ENCODE data around the gene WWOX.

Gene WWOX

DNA sequence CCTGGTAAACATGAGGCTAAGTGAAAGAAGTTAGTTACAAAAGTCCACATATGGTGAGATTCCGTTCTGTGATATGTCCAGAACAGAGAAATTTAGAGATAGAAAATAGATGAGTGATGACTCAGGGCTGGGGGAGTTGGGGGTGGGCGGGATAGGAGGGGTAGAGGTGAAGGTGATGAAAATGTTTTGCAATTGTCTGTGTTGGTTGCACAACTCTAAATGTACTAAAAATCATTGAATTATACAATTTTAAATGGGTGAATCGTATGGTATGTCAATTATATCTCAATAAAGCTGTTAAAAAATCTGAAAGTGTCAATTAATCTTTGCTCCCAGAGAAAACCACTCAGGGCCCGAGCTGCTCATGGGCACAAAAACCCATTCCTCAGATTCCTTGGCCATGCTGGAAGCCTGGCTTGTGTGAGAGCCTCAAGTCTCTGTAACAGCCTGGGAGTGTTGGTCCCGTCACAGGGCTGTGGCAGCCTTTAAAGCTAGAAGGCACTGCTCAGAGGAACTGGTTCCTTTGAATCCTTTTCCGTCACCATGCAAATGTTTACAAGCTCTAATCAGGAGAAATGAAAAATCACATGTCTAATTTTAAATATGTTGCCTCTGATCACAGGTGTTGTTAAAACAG lies 225.3 kb downstream of the WWOX start:
- no peak for DNase-seq
- intact Hi-C loops (cut with DNase I) = no loop called here

GRCh38 chr16:78325468-78326352 lies 226.3 kb downstream of the WWOX start:
- no peak for DNase-seq
- intact Hi-C loops (cut with DNase I) = no loop called here

GRCh38 chr16:78326731-78327130 lies 227.3 kb downstream of the WWOX start:
- no peak for DNase-seq
- intact Hi-C loops (cut with DNase I) = no loop called here

GRCh38 chr16:78331731-78332130 lies 232.3 kb downstream of the WWOX start:
- no peak for DNase-seq
- intact Hi-C loops (cut with DNase I) = no loop called here

DNA sequence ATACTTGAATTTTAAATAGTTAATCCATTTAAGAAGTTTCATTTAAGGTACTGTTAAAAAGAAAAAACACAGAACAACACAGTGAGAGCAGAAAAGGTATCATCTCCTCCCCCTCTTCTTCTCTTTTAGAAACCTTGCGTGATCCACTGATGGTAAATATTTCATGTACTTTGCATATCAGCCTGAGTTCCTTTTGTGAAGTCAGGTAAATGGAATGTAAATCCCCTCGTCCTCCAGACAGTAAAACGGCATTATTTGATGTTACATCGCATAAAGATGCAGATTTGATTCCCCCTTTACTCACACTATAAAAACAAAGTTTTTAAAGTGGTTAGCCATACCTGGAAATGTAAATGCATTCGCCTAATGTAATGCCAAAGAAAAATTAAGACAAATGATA lies 234.4 kb downstream of the WWOX start:
- no peak for DNase-seq
- intact Hi-C loops (cut with DNase I) = no loop called here

GRCh38 chr16:78340590-78340989 lies 241.1 kb downstream of the WWOX start:
- DNase-seq = no peak
- intact Hi-C loops (cut with DNase I) = no loop called here

DNA sequence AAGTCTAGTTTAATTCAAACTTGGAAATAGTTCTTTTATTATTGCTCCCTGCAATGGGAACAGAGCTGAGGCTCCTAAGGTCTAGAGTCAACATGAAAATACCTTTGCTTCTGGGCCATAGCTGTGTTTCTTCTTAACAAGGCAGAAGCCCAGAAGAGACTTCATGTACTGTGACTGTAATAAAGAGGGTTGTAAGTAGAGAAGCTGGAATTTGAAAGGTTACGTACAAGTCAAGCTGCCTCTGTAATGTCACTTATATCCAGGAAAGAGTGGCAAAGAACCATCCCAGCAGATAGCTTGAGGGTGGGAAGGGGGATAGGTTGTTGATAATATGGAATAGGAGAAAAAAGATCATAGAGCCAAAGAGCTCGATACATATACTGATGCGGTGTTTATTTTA lies 248.6 kb downstream of the WWOX start:
- intact Hi-C loops (cut with DNase I) = no loop called here
- no peak for DNase-seq

GRCh38 chr16:78348886-78349285 lies 249.4 kb downstream of the WWOX start:
- intact Hi-C loops (cut with DNase I) = no loop called here
- no peak for DNase-seq

DNA sequence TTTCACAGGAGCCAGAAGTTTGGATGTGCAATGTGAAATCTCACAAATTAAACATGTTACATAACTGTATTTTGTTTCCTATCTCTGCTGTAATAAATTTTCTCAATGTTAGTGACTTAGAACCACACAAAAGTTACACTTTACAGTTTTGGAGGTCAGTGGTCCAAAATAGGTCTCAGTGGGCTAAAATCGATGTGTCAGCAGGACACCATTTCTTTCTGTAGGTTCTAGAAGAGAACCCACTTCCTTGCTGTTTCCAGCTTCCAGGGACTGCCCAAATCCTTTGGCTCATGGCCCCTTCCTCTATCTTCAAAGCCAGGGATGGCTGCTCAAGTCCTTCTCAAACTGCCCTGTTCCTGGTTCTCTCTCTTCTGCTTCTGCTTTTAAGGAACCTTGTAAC lies 252.7 kb downstream of the WWOX start:
- intact Hi-C loops (cut with DNase I) = no loop called here
- DNase-seq = no peak

GRCh38 chr16:78353640-78354275 lies 254.3 kb downstream of the WWOX start:
- intact Hi-C loops (cut with DNase I) = no loop called here
- DNase-seq = no peak

GRCh38 chr16:78362524-78363135 lies 263.2 kb downstream of the WWOX start:
- no peak for DNase-seq
- intact Hi-C loops (cut with DNase I) = no loop called here

DNA sequence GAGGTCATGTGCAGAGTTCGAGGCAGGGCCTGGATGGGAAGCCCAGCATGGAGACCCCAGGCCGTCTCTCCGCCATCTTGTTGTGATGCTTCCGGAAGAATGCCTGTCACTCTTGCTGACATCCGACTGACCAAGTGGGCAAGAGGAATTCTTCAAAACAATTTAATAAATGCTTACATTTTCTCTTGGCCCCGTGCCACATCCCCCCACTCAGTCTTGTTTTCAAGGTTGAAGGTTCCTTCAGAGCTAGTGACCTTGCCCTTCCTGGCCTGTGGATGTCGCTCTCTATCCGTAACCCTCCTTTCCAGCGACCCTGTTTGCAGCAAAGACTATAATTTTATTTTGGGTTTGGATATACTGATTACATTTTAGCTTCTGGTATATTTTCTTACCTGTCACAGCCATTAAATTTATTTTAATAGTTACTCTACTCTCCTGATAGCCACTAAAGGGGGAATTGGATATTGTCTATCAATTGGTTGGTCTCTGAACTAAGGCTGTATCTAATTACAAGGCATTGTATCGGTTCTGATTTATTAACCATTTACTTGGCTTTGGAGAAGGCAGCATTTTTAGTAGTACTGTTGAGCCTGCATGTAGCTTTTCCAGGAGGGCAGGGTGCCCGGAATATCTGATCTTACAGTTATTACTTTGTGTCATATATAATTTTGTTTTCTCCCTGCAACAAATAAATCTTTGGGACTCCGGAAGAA lies 264.5 kb downstream of the WWOX start:
- intact Hi-C loops (cut with DNase I) = no loop called here
- DNase-seq = no peak

DNA sequence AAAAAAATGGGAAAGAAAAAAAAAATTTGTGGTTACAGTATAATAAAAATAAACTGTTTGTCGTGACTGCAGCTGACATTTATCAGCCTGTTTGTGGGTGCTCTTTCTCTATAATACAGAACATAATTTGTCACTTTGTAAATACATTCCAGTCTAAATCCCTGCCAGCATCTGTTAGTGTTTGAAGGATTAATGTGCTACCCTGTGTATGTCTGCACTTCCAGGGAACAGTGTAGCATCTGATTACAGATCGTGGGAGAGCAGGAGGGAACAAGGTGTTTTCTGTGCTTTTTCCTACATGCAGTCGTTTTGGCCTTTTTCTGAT lies 265.1 kb downstream of the WWOX start:
- intact Hi-C loops (cut with DNase I) = no loop called here
- DNase-seq = no peak

DNA sequence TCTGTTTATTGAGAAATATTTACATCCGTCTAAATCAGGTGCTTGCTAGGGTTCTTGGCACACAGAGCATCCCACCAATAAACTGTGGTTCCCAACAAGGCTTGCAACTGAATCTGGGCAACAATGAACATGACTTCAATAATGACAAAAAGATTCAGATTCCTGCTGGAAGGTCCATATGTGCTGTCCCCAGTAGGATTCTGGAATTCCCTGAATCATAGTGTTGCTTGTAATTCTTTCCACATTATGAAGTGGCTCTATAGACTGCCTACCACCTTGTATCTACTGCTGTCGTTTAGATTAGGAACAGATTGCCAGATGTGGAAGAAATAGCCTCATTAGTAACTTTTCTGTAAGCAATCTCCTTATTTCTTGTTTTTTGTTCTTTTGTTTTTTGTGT lies 265.9 kb downstream of the WWOX start:
- intact Hi-C loops (cut with DNase I) = no loop called here
- DNase-seq = no peak

- intact Hi-C loops (cut with DNase I) = no loop called here
- DNase-seq = no peak
These were observed 269.0 kb downstream of the WWOX start for GRCh38 chr16:78368121-78369102.

GRCh38 chr16:78372277-78372676 lies 272.8 kb downstream of the WWOX start:
- DNase-seq = no peak
- intact Hi-C loops (cut with DNase I) = no loop called here

DNA sequence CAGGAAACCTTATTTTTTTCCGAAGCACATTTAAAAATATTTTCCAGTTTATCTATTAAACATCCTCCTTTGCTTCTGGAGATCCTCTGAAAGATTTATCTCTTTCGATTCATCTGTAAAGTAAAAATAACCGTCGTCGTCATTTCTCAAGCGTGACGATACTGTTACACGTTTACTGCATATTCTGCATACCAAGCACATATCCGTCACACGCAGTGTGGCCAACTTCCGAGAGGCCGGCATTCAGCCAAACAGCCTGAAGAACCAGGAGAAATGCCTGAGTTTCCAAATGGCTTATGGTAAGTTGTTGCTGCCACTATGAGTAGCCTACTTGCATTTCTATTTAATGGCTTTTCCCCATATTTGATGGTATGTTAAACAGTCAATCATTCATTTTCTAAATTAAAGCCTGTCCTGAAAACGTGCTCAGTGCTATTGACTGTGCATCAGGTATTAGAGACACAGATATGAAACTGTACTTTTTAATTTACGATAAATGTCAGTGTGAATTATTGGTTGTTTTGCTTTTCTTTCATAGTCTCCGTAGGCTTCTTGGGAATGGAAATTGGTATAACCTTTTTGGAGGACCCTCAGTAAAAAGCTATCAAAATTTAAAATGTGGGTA lies 275.7 kb downstream of the WWOX start:
- intact Hi-C loops (cut with DNase I) = no loop called here
- no peak for DNase-seq

DNA sequence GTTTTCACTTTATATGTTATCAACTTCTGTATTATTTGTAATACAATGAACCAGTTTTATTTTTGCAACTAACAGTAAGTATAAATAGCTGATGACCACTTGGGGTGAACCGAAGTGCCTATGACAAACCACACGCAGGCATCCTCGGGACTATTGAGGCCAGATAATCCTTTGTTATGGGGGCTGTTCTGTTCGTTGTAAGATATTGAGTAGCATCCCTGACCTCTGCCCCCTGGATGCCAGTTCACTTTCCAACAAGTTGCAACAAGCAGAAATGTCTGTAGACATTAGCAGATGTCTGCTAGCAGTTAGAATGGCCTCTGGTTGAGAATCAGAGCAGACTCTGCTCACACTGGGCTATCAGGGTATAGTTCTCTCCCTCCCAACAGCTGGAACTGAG lies 277.0 kb downstream of the WWOX start:
- intact Hi-C loops (cut with DNase I) = no loop called here
- no peak for DNase-seq

DNA sequence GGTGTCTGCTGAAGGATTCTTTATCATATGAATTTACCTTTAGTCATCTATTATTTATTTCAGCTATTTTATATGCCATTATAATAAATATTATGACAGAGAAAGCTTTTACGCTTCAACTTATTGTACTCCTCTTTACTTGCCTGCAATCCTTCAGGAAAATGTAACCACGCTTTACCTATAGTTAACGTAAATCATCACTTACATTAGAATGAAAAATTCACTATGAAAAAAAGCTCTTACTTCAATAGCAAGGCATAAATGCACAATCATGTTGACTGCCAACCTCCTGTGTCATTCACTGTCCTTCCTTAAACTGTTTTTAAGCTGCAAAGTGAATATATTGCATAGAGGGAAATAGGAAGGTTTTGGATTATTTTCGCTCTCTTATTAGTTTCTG lies 277.9 kb downstream of the WWOX start:
- no peak for DNase-seq
- intact Hi-C loops (cut with DNase I) = no loop called here

Measured in posterior cingulate gyrus (tissue), 11 donors.